HepG2 (cell line): ENCODE measurements around the gene FBXW2. TPM values are rescaled to one million over a fixed set of nuclear protein-coding genes. Genes with fewer than 3 reads are reported as not detected.

Source experiments
- AGO1 ChIP-seq: fragments of 200-400 bp; formaldehyde crosslinking; IDR thresholded peaks from 2 replicates; pipeline ENCODE4 v1.6.1; 2017; ENCODE audit warnings: mild to moderate bottlenecking, low read depth, low read length, moderate library complexity; ENCODE audit not compliant: poor library complexity, severe bottlenecking
- DR1 ChIP-seq: sonication (generic); formaldehyde crosslinking; IDR thresholded peaks from 2 replicates; pipeline ENCODE4 v1.8.0; 2021; ENCODE audit warnings: mild to moderate bottlenecking, missing genetic modification reagents, inconsistent platforms
- ESRRA ChIP-seq: sonication (generic); formaldehyde crosslinking; IDR thresholded peaks from 2 replicates; pipeline ENCODE4 v1.5.1; 2020; ENCODE audit warnings: mild to moderate bottlenecking, low read depth, missing genetic modification reagents
- GATA4 ChIP-seq: sonication (generic); IDR thresholded peaks from 2 replicates; pipeline ENCODE4 v1.6.1; 2016; ENCODE audit warnings: antibody characterized with exemption, low read depth, borderline replicate concordance
- HNF4A ChIP-seq: sonication (generic); formaldehyde crosslinking; IDR thresholded peaks from 2 replicates; pipeline ENCODE4 v1.4.0; 2020; ENCODE audit warnings: missing genetic modification reagents
- HOMEZ ChIP-seq: IDR thresholded peaks from 2 replicates; pipeline ENCODE4 v1.6.1; 2016; ENCODE audit warnings: low read depth
- HOXA3 ChIP-seq: sonication (generic); formaldehyde crosslinking; IDR thresholded peaks from 2 replicates; pipeline ENCODE4 v1.5.0; 2020; ENCODE audit warnings: missing genetic modification reagents
- KDM3A ChIP-seq: IDR thresholded peaks from 2 replicates; pipeline ENCODE4 v1.6.1; 2018; ENCODE audit warnings: low read depth, missing compliant biosample characterization
- NONO ChIP-seq, 2 experiments: fragments of 450-650 bp in 1 of 2; sonication (generic) in 1 of 2; formaldehyde crosslinking in 1 of 2; IDR thresholded peaks in 1 of 2; conservative IDR thresholded peaks in 1 of 2; 2 replicates each; pipeline versions ENCODE4 v1.6.1 to v1.8.0; 2017 to 2022; ENCODE audit warnings: mild to moderate bottlenecking in 1 of 2, missing genetic modification reagents in 1 of 2, moderate library complexity in 1 of 2
- SAFB2 ChIP-seq: sonication (generic); formaldehyde crosslinking; IDR thresholded peaks from 2 replicates; pipeline ENCODE4 v1.5.1; 2020; ENCODE audit warnings: missing genetic modification reagents, low read depth, mild to moderate bottlenecking, borderline replicate concordance
- SIX4 ChIP-seq: sonication (generic); formaldehyde crosslinking; IDR thresholded peaks from 2 replicates; pipeline ENCODE4 v1.4.0; 2020; ENCODE audit warnings: missing genetic modification reagents
- TOPORS ChIP-seq: sonication (generic); formaldehyde crosslinking; IDR thresholded peaks from 2 replicates; pipeline ENCODE4 v1.8.0; 2023; ENCODE audit warnings: mild to moderate bottlenecking, missing genetic modification reagents
- YY1 ChIP-seq: IDR thresholded peaks from 2 replicates; pipeline ENCODE4 v1.6.1; 2011; ENCODE audit warnings: low read length, low read depth, moderate library complexity, mild to moderate bottlenecking; ENCODE audit not compliant: insufficient read depth, insufficient replicate concordance
- ZNF33B ChIP-seq: sonication (generic); formaldehyde crosslinking; IDR thresholded peaks from 2 replicates; pipeline ENCODE4 v1.5.1; 2020; ENCODE audit warnings: mild to moderate bottlenecking, missing genetic modification reagents
- ZNF530 ChIP-seq: sonication (generic); formaldehyde crosslinking; IDR thresholded peaks from 2 replicates; pipeline ENCODE4 v1.5.0; 2020; ENCODE audit warnings: low read depth, mild to moderate bottlenecking, missing genetic modification reagents
- ZNF720 ChIP-seq: sonication (generic); formaldehyde crosslinking; IDR thresholded peaks from 2 replicates; pipeline ENCODE4 v1.4.0; 2020; ENCODE audit warnings: missing genetic modification reagents
- ZNF776 ChIP-seq: sonication (generic); formaldehyde crosslinking; IDR thresholded peaks from 2 replicates; pipeline ENCODE4 v1.4.0; 2020; ENCODE audit warnings: mild to moderate bottlenecking, missing genetic modification reagents
- polyA plus RNA-seq, 8 experiments: library from polyadenylated mRNA; depleted of rRNA in 3 of 8; stranded (reverse) in 7 of 8; unstranded in 1 of 8; fragments of >200 nt; fragmentation: Illumina TruSeq in 4 of 8; extraction: Trizol in 4 of 8; gene quantifications; 2 replicates each; pipeline versions ENCODE4 v1.2.1 to v1.2.3, GENCODE V29; 2011 to 2016; ENCODE audit warnings: low read depth in 4 of 8, missing spikeins in 1 of 8, mixed read lengths in 1 of 8; ENCODE audit not compliant: insufficient read depth in 1 of 8
- total RNA-seq, 5 experiments: library from RNA; depleted of rRNA; stranded (reverse); fragments of >200 nt; fragmentation: Illumina TruSeq; extraction: Trizol; gene quantifications; 2 replicates each; pipeline ENCODE4 v1.2.3, GENCODE V29; 2016; ENCODE audit warnings: low read depth in 1 of 5

FBXW2 gene
- total and polyA plus RNA-seq, 2 of the 13 experiments (the other 11 are each of a cell fraction or from before 2014, with no cell fraction given): 35.4 to 43.1 TPM

- TF ChIP-seq NONO (IDR thresholded peaks at IDR 0.05) (no peak), NONO (CRISPR knock-in tag; conservative IDR thresholded peaks at IDR 0.05) (peak; percentile 46; the same call in 1 of the 2 replicates), HOMEZ (CRISPR knock-in tag) (peak; percentile 63; the same call in 1 of the 2 replicates), HOXA3 (CRISPR knock-in tag) (no peak), SIX4 (no peak; the same call in 1 of the 2 replicates), SAFB2 (CRISPR knock-in tag) (no peak), HNF4A (CRISPR knock-in tag) (peak; percentile 55), DR1 (CRISPR knock-in tag) (no peak), ZNF33B (CRISPR knock-in tag) (no peak), YY1 (no peak), AGO1 (no peak), ZNF720 (CRISPR knock-in tag) (no peak), ZNF530 (CRISPR knock-in tag) (no peak), ZNF776 (CRISPR knock-in tag) (no peak), TOPORS (no peak), GATA4 (no peak), ESRRA (0 out of 2 replicates have a peak, but pooled peaks have one; percentile 26), KDM3A (CRISPR knock-in tag) (no peak)
These were observed 14.5 kb downstream of the FBXW2 start (continued) for GRCh38 chr9:120778758-120779157.
